NT2/D1 (cell line): Measurements from ENCODE around the gene VAPA.

ENCODE experiments used
- DNase-seq: peaks from one replicate; pipeline ENCODE4 v3.0.0-alpha.2; 2011; ENCODE audit warnings: low read depth, low spot score
- H3K27me3 ChIP-seq: 2 replicates; pipeline ENCODE4 v1.6.0; 2011; ENCODE audit warnings: mild to moderate bottlenecking; ENCODE audit not compliant: insufficient read length, insufficient read depth
- H3K36me3 ChIP-seq: 2 replicates; pipeline ENCODE4 v1.6.1; 2011; ENCODE audit warnings: mild to moderate bottlenecking, low read length, mixed read lengths; ENCODE audit not compliant: insufficient read depth, insufficient read length
- H3K4me1 ChIP-seq: 2 replicates; pipeline ENCODE4 v1.5.1; 2011; ENCODE audit not compliant: insufficient read depth, insufficient read length
- H3K4me3 ChIP-seq: 2 replicates; pipeline ENCODE4 v1.5.1; 2011; ENCODE audit warnings: low read depth; ENCODE audit not compliant: insufficient read length
- H3K9ac ChIP-seq: 2 replicates; pipeline ENCODE4 v1.6.0; 2011; ENCODE audit warnings: low read depth; ENCODE audit not compliant: insufficient read length
- H3K9me3 ChIP-seq: 2 replicates; pipeline ENCODE4 v1.5.1; 2011; ENCODE audit warnings: mild to moderate bottlenecking, low read length; ENCODE audit not compliant: insufficient read depth
- SUZ12 ChIP-seq: IDR thresholded peaks from 2 replicates; pipeline ENCODE4 v1.6.1; 2011; ENCODE audit not compliant: insufficient read length, insufficient read depth; ENCODE audit errors: extremely low read depth
- YY1 ChIP-seq: IDR thresholded peaks from 2 replicates; pipeline ENCODE4 v1.6.1; 2011; ENCODE audit not compliant: insufficient read length, insufficient read depth
- ZNF274 ChIP-seq: IDR thresholded peaks from 2 replicates; pipeline ENCODE4 v1.6.1; 2011; ENCODE audit warnings: mild to moderate bottlenecking, low read depth, low read length

Gene VAPA

GRCh38 chr18:9913526-9914333 lies at the start of gene VAPA:
Gene VAPA (plus strand): TSS chr18:9914016. CDS start chr18:9914257, 241 bp downstream.
- Histone ChIP-seq H3K27me3 (no peaks in the 10 kb centered on the region), H3K4me3 (peak within 1 kb of the TSS; percentile 68), H3K36me3 (no peaks in the 10 kb centered on the region), H3K9me3 (peaks cover 4% of the 10 kb centered on the region; the same call in 1 of the 2 replicates), H3K4me1 (no peaks in the 10 kb centered on the region), H3K9ac (peak within 1 kb of the TSS; percentile 90)
- TF ChIP-seq SUZ12 (no peak), YY1 (peak; percentile 37)
- DNase-seq, result peak; percentile 84

- DNase-seq, result no peak
- Histone ChIP-seq H3K9me3 (no peaks in the 10 kb centered on the region), H3K4me1 (no peaks in the 10 kb centered on the region), H3K4me3 (no peak overlapping the region), H3K27me3 (no peaks in the 10 kb centered on the region), H3K36me3 (peaks cover 5% of the 10 kb centered on the region), H3K9ac (no peak overlapping the region)
- no peak for TF ChIP-seq YY1
- no peak for TF ChIP-seq ZNF274
- no peak for TF ChIP-seq SUZ12
These were observed 47.9 kb upstream of the VAPA start for GRCh38 chr18:9865764-9866490.

GRCh38 chr18:9866627-9867026 lies 47.2 kb upstream of the VAPA start:
- Histone ChIP-seq H3K9ac (no peak overlapping the region), H3K4me3 (no peak overlapping the region), H3K9me3 (no peaks in the 10 kb centered on the region), H3K36me3 (no peaks in the 10 kb centered on the region), H3K27me3 (no peaks in the 10 kb centered on the region), H3K4me1 (no peaks in the 10 kb centered on the region)
- TF ChIP-seq SUZ12 (no peak), ZNF274 (no peak), YY1 (no peak)
- DNase-seq, result no peak

GRCh38 chr18:9867071-9867594 lies 46.7 kb upstream of the VAPA start:
- no peak for DNase-seq
- Histone ChIP-seq H3K4me1 (no peaks in the 10 kb centered on the region), H3K4me3 (no peak overlapping the region), H3K36me3 (no peaks in the 10 kb centered on the region), H3K27me3 (no peaks in the 10 kb centered on the region), H3K9ac (no peak overlapping the region), H3K9me3 (no peaks in the 10 kb centered on the region)
- TF ChIP-seq SUZ12 (no peak), ZNF274 (no peak), YY1 (no peak)

GRCh38 chr18:9868857-9869714 lies 44.7 kb upstream of the VAPA start:
- no peaks in the 10 kb centered on the region for H3K9me3 ChIP-seq
- H3K4me1 ChIP-seq, result no peaks in the 10 kb centered on the region
- no peak overlapping the region for H3K4me3 ChIP-seq
- no peak for TF ChIP-seq ZNF274
- TF ChIP-seq YY1, result no peak
- no peak for TF ChIP-seq SUZ12
- no peak overlapping the region for H3K9ac ChIP-seq
- DNase-seq, result no peak
- H3K27me3 ChIP-seq, result no peaks in the 10 kb centered on the region
- H3K36me3 ChIP-seq, result no peaks in the 10 kb centered on the region

- Histone ChIP-seq H3K9me3 (no peaks in the 10 kb centered on the region), H3K9ac (no peak overlapping the region), H3K36me3 (no peaks in the 10 kb centered on the region), H3K4me3 (no peak overlapping the region), H3K27me3 (no peaks in the 10 kb centered on the region), H3K4me1 (no peaks in the 10 kb centered on the region)
- no peak for TF ChIP-seq YY1
- DNase-seq, result no peak
These were observed 43.9 kb upstream of the VAPA start for GRCh38 chr18:9869715-9870430.
